NCI-H146 treated with DMSO at 0.1 percent for 48 hours (cell line): ENCODE results near the gene THBS2.
"Not testable (repeated sequence)": the region's sequence is repeated elsewhere in the genome, so short reads cannot be mapped to it uniquely, and the experiment has no call there.

Experiments used
- DNase-seq: peaks from one replicate; lab custom pipeline; 2025; ENCODE audit not compliant: unreplicated experiment; lab: John Stamatoyannopoulos, UW

The THBS2 gene

GRCh38 chr6:169185692-169186485, 67.8 kb downstream of the THBS2 start:
- no peak for DNase-seq

GRCh38 chr6:169185011-169185521, 68.6 kb downstream of the THBS2 start:
- DNase-seq = no peak

- DNase-seq = no peak
Measured at GRCh38 chr6:169184419-169184818, 69.2 kb downstream of the THBS2 start.

- DNase-seq = no peak
Measured at GRCh38 chr6:169183233-169183632, 70.4 kb downstream of the THBS2 start.

GRCh38 chr6:169179831-169180230, 73.8 kb downstream of the THBS2 start:
- DNase-seq = not testable (repeated sequence)

GRCh38 chr6:169177516-169178166, 76.0 kb downstream of the THBS2 start:
- no peak for DNase-seq

- DNase-seq = no peak
Measured at GRCh38 chr6:169176361-169176991, 77.2 kb downstream of the THBS2 start.

- no peak for DNase-seq
Measured at GRCh38 chr6:169175360-169175887, 78.2 kb downstream of the THBS2 start.

- DNase-seq = no peak
Measured at GRCh38 chr6:169174516-169175359, 78.9 kb downstream of the THBS2 start.

- no peak for DNase-seq
Measured at GRCh38 chr6:169173532-169174268, 79.9 kb downstream of the THBS2 start.

GRCh38 chr6:169172946-169173345, 80.7 kb downstream of the THBS2 start:
- DNase-seq = no peak

- DNase-seq = no peak
Measured at GRCh38 chr6:169172456-169172855, 81.2 kb downstream of the THBS2 start.

- no peak for DNase-seq
Measured at GRCh38 chr6:169171951-169172350, 81.7 kb downstream of the THBS2 start.

GRCh38 chr6:169171016-169171415, 82.6 kb downstream of the THBS2 start:
- no peak for DNase-seq

GRCh38 chr6:169170583-169170955, 83.1 kb downstream of the THBS2 start:
- DNase-seq = no peak

- DNase-seq = no peak
Measured at GRCh38 chr6:169169941-169170582, 83.6 kb downstream of the THBS2 start.

GRCh38 chr6:169169375-169169774, 84.3 kb downstream of the THBS2 start:
- DNase-seq = no peak

GRCh38 chr6:169168706-169169105, 84.9 kb downstream of the THBS2 start:
- DNase-seq = no peak

- DNase-seq = no peak
Measured at GRCh38 chr6:169168302-169168630, 85.4 kb downstream of the THBS2 start.
